NOMO-1 treated with DMSO at 0.1 percent for 48 hours (cell line): ENCODE data around the gene FANK1.
A peak's percentile ranks its signal among the peaks of the same experiment; 100 is the strongest.

Experiments
- DNase-seq: peaks from one replicate; lab custom pipeline; 2025; ENCODE audit not compliant: unreplicated experiment; lab: John Stamatoyannopoulos, UW

FANK1 gene

GRCh38 chr10:125896088-125896934, at the start of gene FANK1:
FANK1 (plus strand) TSS chr10:125896564; CDS start chr10:125896643, 79 bp downstream.
- peak; percentile 72 for DNase-seq

- no peak for DNase-seq
Observed at GRCh38 chr10:125846894-125847293, 49.5 kb upstream of the FANK1 start.

DNA sequence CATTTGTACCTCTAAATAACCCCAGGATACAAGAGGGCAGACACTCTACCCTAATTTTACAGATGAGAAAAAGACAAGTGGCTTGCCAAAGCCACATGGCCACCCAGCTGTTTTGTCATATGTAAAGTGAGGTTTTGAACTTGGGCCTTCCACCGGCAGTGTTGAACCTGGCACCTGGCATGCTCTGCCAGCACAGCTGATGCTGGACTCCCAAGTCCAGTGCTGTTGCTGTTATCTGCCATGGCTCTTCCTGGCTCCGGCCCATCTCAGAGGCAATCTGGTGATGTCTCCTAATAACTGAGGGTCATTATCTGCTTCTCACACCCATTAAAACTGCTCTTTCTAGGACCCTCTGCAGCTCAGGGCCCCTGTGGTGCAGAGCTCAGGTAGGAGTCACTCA, 48.0 kb upstream of the FANK1 start:
- DNase-seq = no peak

- no peak for DNase-seq
Observed at GRCh38 chr10:125848857-125849256, 47.5 kb upstream of the FANK1 start.

DNA sequence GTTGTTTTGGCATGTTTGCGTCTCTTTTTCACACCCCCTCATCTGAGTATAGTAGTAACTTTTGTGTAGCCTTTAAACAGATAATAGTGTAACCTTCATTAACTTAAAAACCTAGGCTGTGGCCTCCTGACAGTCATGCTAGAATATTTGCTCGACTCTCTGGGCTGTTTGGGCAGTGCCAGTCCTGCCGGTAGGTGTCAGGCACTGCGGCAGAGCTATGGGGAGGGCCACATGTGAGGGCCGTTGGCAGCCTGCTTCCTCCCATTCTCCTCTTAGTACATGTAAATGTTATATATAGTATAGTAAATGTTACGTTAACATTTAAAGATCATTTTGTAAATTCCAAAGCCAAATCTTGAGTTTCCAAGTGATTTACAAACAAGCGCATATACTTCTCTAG, 46.9 kb upstream of the FANK1 start:
- DNase-seq = no peak

- no peak for DNase-seq
Observed at GRCh38 chr10:125850766-125851731, 45.3 kb upstream of the FANK1 start.

DNA sequence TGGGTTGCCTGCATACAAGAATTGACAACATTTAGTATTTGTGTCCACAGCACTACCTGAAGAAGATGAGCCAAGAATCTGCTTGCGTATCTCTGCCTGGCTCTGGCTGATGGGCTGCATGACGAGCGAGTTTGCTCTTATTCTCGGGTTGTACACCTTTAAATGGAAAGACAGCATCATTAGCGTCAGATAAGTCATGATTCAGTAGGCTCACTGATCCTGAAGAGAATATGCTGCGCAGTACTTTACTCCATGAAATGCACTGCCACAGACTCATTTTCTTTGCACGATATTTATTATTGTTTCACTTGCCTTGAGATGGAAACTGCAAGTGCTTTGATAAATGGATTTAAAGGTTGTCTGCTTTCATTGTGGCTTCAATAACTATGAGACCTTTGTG, 43.9 kb upstream of the FANK1 start:
- DNase-seq = no peak

GRCh38 chr10:125857185-125857760, 39.1 kb upstream of the FANK1 start:
- no peak for DNase-seq

GRCh38 chr10:125859128-125859817, 37.1 kb upstream of the FANK1 start:
- no peak for DNase-seq

- no peak for DNase-seq
Observed at GRCh38 chr10:125865120-125865519, 31.2 kb upstream of the FANK1 start.

DNA sequence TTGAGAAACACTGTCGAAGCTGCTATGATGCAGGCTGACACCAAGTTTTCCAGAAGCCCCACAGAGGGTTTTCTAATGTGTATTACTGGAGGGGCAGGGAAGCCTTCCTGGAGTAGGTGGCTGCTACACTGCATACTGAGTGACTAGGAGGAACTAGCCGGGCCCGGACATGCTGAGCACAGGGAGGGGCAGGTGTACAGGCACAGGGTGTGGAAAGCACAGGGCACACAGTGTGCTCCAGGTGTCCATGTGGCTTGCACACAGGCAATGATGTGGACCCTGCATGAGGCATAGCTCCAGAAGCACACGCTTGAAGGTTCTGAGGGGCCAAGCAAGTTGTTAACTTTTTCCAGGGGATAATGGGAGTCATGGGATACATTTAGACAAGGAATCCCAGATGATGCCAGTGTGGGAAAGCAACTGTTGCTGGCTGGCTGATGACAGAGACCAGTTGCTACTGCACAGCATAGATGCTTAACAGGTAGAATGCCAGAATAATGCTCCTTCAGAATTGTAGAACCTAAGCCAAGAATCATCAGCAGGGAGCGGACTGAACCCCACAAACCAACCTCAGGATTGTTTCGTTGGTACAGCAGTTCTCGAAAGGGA, 29.8 kb upstream of the FANK1 start:
- no peak for DNase-seq

GRCh38 chr10:125868372-125868975, 27.9 kb upstream of the FANK1 start:
- peak; percentile 26 for DNase-seq

DNA sequence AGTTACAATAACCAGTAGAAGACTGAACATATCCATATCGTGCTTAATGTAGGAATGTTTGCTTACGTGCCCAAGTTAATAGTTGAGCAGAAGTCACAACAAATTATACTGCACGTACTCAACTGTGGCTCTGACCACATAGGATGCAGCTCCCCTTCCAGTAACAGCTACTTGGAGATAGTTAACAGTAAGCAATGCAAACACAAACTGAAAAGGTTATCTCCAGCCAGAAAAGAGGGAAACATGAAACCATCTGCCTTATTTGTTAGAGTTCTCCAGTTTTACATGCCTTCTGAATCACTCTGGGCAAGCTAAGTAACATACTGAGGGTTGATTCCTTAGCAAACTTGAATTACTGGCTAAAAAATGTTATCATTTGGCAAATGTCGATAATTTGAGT, 25.0 kb upstream of the FANK1 start:
- DNase-seq = no peak

GRCh38 chr10:125878957-125879835, 17.2 kb upstream of the FANK1 start:
- DNase-seq = no peak

- DNase-seq = no peak
Observed at GRCh38 chr10:125880719-125881118, 15.6 kb upstream of the FANK1 start.

DNA sequence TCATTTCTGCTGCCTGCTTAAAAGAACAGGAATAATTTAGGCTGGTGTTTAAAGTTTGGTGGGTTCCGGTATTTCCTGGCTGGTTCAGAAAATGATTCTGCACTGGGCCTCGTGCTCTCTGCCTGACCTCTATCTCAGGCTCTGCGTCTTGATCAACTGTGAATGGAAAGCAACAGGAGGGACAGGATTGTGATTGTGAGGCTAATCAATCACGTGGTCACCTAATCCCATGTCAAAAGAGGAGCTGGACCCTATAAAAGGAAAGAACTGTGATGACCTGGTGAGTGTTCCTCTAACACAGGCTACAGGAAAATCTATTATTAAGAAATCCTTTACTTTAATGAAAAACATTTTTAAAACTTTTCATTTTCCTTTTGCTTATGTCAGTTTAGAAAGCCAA, 15.2 kb upstream of the FANK1 start, which contains the start of gene DHX32:
Gene DHX32 (minus strand): TSS at position 101 of the 400 bp plus-strand sequence. CDS start 468 bp downstream, outside the sequence.
- DNase-seq = no peak

DNA sequence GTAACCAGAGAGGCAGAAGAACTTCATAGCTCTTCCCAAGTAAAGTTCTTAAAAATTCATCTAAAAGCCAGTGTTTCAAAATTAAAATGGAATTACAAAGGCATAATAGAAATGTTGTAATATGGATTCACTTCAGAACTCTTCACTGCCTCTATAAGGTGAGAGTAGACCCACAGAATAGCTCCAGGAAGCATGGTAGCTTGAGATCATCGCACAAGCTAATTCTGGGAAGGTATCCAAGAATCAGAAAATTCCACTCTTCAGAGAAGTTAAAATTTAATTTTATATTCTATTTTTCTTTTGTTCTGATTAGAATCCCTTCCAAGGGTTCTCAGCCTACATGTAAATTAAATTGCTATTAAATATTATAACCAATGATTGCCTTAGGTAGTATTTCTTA, 13.8 kb upstream of the FANK1 start:
- DNase-seq = no peak

DNA sequence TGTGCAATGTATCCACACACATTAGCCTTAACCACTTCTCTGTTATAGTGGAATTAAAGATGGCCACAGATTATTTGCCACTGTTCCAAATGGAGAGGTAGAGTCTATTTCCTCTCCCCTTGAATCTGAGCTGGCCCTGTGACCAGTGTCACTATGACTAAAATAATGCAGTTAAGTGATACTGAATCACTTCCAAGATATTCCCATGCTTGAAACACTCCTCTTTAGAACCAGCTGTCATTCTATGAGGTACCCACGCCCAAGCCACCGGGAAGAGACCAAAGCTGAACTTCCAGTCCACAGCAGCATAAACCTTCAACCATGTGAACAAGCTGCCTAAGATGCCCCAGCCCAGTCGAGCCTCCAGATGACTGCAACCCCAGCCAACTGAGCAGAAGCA, 13.2 kb upstream of the FANK1 start:
- DNase-seq = no peak

DNA sequence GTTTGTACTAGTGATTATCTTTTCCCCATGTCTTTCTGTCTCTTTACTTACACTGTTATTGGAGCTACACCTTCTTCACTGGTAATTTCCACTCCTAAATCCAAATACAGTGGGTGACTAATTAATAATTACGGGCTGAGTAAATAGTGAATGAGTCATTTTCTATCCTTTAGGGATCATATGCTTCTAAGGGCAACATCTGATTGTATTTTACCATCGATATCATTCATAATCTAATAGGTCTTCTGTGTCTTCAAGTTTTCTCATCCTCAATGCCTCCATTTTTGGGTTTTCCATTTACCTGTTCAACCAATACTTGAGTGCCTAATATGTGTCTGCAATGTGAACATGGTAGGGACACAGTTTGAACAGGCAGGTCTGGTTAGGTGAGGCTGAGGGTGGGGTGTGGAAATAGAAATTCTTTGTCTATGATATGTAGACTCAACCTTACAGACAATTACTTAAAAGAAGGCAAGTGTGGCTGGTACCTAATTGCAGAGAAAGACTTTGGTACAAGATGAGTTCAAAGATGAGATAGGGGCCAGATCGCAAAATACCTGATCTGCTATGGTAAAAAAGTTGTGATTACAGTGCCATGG, 9.4 kb upstream of the FANK1 start:
- DNase-seq = no peak
